K562 (cell line): ENCODE measurements around the gene PGM2L1. TPM values are rescaled to one million over a fixed set of nuclear protein-coding genes. Genes with fewer than 3 reads are reported as not detected.

Source experiments
- BCL6 ChIP-seq: fragments of 250-450 bp; sonication (Bioruptor Pico); IDR thresholded peaks from 2 replicates; pipeline ENCODE4 v1.4.0; 2020
- CEBPG ChIP-seq, 3 experiments: fragments of 200-800 bp in 1 of 3; sonication (Bioruptor generic) in 1 of 3; sonication (generic) in 1 of 3; formaldehyde crosslinking in 1 of 3; IDR thresholded peaks in 2 of 3; conservative IDR thresholded peaks in 1 of 3; 2 replicates each; pipeline versions ENCODE4 v1.6.1 to v1.8.0; 2016 to 2022; ENCODE audit warnings: missing compliant biosample characterization in 2 of 3, missing genetic modification characterization in 2 of 3, mild to moderate bottlenecking in 1 of 3, missing genetic modification reagents in 1 of 3
- MAX ChIP-seq: sonication (generic); formaldehyde crosslinking; IDR thresholded peaks from 2 replicates; pipeline ENCODE4 v1.9.0; 2022; ENCODE audit warnings: mild to moderate bottlenecking, missing genetic modification reagents
- REST ChIP-seq, 2 experiments: fragments of 450-650 bp; formaldehyde crosslinking in 1 of 2; IDR thresholded peaks; 2 replicates each; pipeline versions ENCODE4 v1.4.0 to v1.6.1; 2014 to 2020; ENCODE audit warnings: mild to moderate bottlenecking in 2 of 2, borderline replicate concordance in 1 of 2, low read depth in 1 of 2
- SMAD2 ChIP-seq: fragments of 150-350 bp; IDR thresholded peaks from 2 replicates; pipeline ENCODE4 v1.6.1; 2014; ENCODE audit warnings: low read depth, mild to moderate bottlenecking, low read length
- TCF7L2 ChIP-seq: fragments of 150-350 bp; IDR thresholded peaks from 2 replicates; pipeline ENCODE4 v1.6.1; 2016; ENCODE audit warnings: low read depth, mild to moderate bottlenecking, low read length, moderate library complexity
- VEZF1 ChIP-seq: fragments of 200-800 bp; sonication (Bioruptor generic); IDR thresholded peaks from 2 replicates; pipeline ENCODE4 v1.6.1; 2017; ENCODE audit warnings: missing genetic modification characterization, missing compliant biosample characterization
- polyA plus RNA-seq, 8 experiments: library from polyadenylated mRNA; depleted of rRNA in 4 of 8; stranded (reverse) in 5 of 8; unstranded in 3 of 8; fragments of >200 nt; fragmentation: Nextera tagmentation in 2 of 8; fragmentation: Illumina TruSeq in 1 of 8; extraction: Ambion mirVana in 2 of 8; extraction: Trizol in 1 of 8; gene quantifications; 2 replicates each; pipeline versions ENCODE4 v1.2.1 to v1.2.3, GENCODE V29; 2011 to 2014; ENCODE audit warnings: inconsistent platforms in 1 of 8, missing spikeins in 1 of 8
- total RNA-seq, 7 experiments: library from RNA; depleted of rRNA in 6 of 7; stranded (reverse); fragments of >200 nt in 6 of 7; fragmentation: Illumina TruSeq in 2 of 7; extraction: Trizol in 2 of 7; gene quantifications; 2 replicates each; pipeline versions ENCODE4 v1.2.1 to v1.2.3, GENCODE V29; 2011 to 2021; ENCODE audit warnings: low replicate concordance in 1 of 7
- TF ChIP-seq, protein P1 (sequence below): sonication (generic); formaldehyde crosslinking; IDR thresholded peaks from 2 replicates; pipeline ENCODE4 v1.8.0; 2022; ENCODE audit warnings: mild to moderate bottlenecking, missing genetic modification reagents

PGM2L1 gene
- total and polyA plus RNA-seq, 9 of the 15 experiments (the other 6 are each of a cell fraction or from before 2014, with no cell fraction given) = 0.32 to 0.95 (median 0.63) TPM

GRCh38 chr11:74311352-74311926 is 86.8 kb downstream of the PGM2L1 start, which contains the start of gene P4HA3 (continued):
- peak; percentile 26; the same call in 1 of the 2 replicates for TF ChIP-seq VEZF1 (CRISPR knock-in tag)
- no peak for TF ChIP-seq MAX (CRISPR knock-in tag)
- no peak for TF ChIP-seq SMAD2
- no peak for TF ChIP-seq TCF7L2
- TF ChIP-seq CEBPG (CRISPR knock-in tag; IDR thresholded peaks at IDR 0.05) = no peak
- TF ChIP-seq CEBPG (tag; conservative IDR thresholded peaks at IDR 0.05 in 1 of 2, IDR thresholded peaks at IDR 0.05 in 1 of 2) = no peak
- TF ChIP-seq, protein P1, sequence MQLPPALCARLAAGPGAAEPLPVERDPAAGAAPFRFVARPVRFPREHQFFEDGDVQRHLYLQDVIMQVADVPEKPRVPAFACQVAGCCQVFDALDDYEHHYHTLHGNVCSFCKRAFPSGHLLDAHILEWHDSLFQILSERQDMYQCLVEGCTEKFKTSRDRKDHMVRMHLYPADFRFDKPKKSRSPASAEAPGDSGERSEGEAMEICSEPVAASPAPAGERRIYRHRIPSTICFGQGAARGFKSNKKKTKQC (CRISPR knock-in tag) = no peak
- TF ChIP-seq BCL6 = no peak
- TF ChIP-seq REST (IDR thresholded peaks at IDR 0.05; ENCODE audit: borderline replicate concordance) = peak; percentile 19; the same call in 1 of the 2 replicates
- TF ChIP-seq REST (CRISPR knock-in tag; IDR thresholded peaks at IDR 0.05; ENCODE audit: low read depth) = no peak
